Heart left ventricle (tissue), 13 donors: Measurements from ENCODE around the gene CXCL3.

Experiments
- CTCF ChIP-seq, 12 donors: fragments of 200-600 bp; sonication (generic) in 4 of 12; IDR thresholded peaks; one replicate each; pipeline versions ENCODE4 v1.5.0 to v1.8.0; 2018 to 2022; ENCODE audit warnings: antibody characterized with exemption in 12 of 12, mild to moderate bottlenecking in 5 of 12
- POLR2A ChIP-seq, 2 donors: fragments of 450-650 bp; IDR thresholded peaks; one replicate each; pipeline ENCODE4 v1.6.1; 2017; ENCODE audit warnings: antibody characterized with exemption in 2 of 2, mild to moderate bottlenecking in 2 of 2, moderate library complexity in 2 of 2
- donor health status: ischemic (EF 13 %, LVEDD 7.1; RV severe dilation, severe dysfunction).
- donor health status: DM: no; HTN: yes; CAD: no.
- donor health status: DM: no; HTN: no; CAD: no.
- donor health status: ischemic (EF 25% LVEDD 6.9; RV normal size, moderate dysfunction).
- donor health status: ischemic (EF 25% LVEDD 5.7; RV mildly dilated, moderate dysfunction).
- donor health status: ischemic (EF 35%, LVEDD 5.7; RV mildly dilated, moderate dysfunction).
- donor health status: nonischemic (EF 11% LVEDD 7.7; RV severe dilation, severe dysfunction).
- donor health status: DM: yes; HTN: yes; CAD: no.
- donor health status: PGD.
- donor health status: ischemic (EF 29% LVEDD 5.4; RV normal size, mild dysfunction).
- donor health status: nonischemic (EF 23%, LVEDD 6.1; RV moderate dilation, normal function).

GRCh38 chr4:74085669-74086068, 47.2 kb upstream of the CXCL3 start:
- TF ChIP-seq POLR2A (IDR thresholded peaks at IDR 0.05) = no peak
- no peak for TF ChIP-seq CTCF (IDR thresholded peaks at IDR 0.05)
